GM12874 (cell line): ENCODE results near the gene GSTO1.

Experiments used
- TF ChIP-seq, protein P1 (sequence below): IDR thresholded peaks from 2 replicates; pipeline ENCODE4 v1.5.1; 2011; ENCODE audit warnings: low read depth, mild to moderate bottlenecking, control low read depth, low read length, moderate library complexity; ENCODE audit not compliant: insufficient read depth

Gene GSTO1

DNA sequence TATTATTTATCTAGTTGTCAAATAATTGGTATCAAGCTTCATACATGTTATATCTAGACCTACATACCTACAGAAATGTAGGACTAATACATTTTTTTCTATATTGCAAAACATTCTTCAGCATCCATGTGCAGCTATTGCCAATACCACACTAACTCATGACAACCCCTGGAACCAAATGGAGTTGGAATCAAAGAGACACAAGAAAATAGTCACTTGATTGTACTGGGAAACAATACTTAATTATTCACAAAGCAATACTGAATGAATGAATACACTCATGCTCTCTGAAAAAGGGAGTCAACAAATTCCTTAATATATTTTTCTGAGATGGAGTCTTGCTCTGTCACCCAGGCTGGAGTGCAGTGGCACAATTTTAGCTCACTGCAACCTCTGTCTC, 12.1 kb upstream of the GSTO1 start:
- TF ChIP-seq, protein P1, sequence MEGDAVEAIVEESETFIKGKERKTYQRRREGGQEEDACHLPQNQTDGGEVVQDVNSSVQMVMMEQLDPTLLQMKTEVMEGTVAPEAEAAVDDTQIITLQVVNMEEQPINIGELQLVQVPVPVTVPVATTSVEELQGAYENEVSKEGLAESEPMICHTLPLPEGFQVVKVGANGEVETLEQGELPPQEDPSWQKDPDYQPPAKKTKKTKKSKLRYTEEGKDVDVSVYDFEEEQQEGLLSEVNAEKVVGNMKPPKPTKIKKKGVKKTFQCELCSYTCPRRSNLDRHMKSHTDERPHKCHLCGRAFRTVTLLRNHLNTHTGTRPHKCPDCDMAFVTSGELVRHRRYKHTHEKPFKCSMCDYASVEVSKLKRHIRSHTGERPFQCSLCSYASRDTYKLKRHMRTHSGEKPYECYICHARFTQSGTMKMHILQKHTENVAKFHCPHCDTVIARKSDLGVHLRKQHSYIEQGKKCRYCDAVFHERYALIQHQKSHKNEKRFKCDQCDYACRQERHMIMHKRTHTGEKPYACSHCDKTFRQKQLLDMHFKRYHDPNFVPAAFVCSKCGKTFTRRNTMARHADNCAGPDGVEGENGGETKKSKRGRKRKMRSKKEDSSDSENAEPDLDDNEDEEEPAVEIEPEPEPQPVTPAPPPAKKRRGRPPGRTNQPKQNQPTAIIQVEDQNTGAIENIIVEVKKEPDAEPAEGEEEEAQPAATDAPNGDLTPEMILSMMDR, result no peak

DNA sequence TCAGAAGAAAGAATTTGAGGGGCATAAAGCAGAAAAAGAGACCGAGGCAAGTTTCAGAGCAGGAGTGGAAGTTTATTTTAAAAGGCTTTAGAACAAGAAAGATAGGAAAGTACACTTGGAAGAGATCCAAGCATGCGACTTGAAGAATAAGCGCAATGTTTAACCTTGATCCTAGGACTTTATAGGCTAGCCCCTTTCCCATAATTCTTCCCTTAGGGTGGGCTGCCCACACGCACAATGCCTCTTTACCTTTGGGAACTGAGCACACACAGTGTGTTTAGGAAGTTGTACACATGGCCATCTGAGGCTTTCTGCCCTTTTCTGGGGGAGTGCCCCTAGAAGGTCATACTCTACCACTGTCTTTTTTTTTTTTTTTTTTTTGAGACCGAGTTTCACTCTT, 11.2 kb upstream of the GSTO1 start:
- TF ChIP-seq, protein P1, result no peak

DNA sequence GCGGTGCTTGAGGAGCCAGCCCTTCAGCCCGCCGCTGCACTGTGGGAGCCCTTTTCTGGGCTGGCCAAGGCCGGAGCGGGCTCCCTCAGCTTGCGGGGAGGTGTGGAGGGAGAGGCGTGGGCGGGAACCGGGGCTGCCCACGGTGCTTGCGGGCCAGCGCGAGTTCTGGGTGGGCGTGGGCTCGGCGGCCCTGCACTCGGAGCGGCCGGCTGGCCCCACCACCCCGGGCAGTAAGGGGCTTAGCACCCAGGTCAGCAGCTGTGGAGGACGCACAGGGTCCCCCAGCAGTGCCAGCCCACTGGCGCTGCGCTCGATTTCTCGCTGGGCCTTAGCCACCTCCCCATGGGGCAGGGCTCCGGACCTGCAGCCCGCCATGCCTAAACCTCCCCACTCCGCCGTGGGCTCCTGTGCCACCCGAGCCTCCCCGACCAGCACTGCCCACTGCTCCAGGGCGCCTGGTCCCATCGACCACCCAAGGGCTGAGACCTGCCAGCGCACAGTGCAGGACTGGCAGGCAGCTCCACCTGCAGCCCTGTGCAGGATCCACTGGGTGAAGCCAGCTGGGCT, 9.5 kb upstream of the GSTO1 start:
- TF ChIP-seq, protein P1, result no peak

DNA sequence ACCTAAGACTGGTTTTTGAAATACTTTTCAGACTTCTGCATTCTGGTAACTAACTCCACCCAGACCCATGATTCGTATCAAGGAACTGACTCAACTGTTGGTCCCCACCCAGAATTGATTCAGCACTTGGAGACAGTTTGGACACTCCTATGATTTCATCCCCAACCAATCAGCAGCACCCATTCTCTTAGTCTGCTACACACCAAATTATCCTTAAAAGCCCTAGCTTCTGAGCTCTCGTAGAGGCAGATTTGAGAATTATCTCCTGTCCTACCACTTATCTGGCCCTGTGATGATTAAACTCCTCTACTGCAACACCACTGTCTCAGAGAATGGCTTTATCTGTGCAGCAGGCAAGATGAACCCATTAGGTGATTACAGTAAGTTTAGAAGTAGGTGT, 7.7 kb upstream of the GSTO1 start:
- TF ChIP-seq, protein P1, result no peak

DNA sequence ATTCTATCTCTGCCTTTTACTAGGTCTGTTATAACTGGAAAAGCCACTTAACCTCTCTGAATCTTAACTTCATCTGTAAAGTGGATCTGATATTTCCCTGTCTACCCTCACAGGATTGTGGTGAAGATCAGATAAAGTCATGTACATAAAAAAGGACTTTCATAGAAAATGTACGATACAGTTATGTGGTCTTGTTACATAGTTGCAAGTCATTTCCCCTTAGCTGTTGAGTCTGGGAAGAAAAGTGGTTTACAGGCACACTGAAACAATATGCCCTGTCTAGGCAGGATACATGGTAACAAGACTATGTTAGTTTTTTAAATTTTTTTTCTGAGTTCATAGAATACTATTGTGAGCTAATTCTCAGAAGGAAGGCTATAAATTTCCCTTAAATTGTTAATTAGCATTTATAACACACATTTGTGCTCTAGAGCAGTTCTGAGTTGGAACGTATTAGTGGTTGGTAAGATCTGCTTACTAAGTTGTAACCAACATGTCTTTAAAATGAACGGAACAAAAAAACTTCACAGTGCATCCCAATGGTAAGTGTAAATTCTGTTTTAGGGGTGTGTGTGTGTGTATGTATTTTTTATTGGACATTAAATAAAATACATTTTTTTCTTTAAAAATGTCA, 7.1 kb upstream of the GSTO1 start:
- TF ChIP-seq, protein P1, result no peak

DNA sequence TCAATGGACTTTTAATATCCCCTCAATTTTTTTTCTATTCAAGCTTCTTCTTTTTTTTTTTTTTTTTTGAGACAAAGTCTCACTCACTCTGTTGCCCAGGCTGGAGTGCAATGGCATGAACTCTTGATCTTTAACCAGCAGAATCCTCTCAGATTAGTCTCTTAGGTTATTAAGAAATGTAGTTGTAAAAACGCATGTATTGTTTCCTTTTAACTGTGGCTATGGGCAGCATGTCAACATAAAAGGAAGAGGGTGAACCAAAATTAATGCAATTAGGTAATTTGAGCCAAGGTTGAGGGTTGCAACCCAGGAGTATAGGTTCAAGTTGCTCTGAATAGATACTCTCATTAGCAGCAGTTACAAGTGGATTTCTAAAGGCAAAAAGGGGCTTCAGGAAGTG, 4.3 kb upstream of the GSTO1 start:
- TF ChIP-seq, protein P1, result no peak

DNA sequence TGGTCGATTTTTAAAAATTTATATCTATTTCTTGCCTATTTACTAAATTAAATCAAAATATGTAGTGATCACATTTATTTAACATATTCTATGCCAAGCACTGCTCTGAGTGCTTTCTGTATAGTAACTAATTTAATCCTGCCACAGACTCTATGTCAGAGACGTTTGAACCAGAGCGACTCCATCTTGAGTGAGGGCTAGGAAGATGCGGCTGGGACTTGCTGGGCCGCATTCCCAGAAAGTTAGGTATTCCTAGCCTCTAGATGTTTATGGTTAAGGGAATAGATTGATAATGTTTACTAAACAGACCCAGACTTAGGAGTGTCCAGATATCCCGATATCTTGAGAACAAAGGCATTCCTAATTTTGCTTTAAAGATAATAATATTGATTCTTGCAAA, 3.2 kb upstream of the GSTO1 start:
- TF ChIP-seq, protein P1, result no peak
